SU-DHL-6 (cell line): ENCODE data around the gene PPIB.
"Not testable (repeated sequence)": the region's sequence is repeated elsewhere in the genome, so short reads cannot be mapped to it uniquely, and the experiment has no call there.

Experiments
- CTCF ChIP-seq: fragments of 200-600 bp; sonication (generic); IDR thresholded peaks from one replicate; pipeline ENCODE4 v1.5.1; 2017; ENCODE audit warnings: antibody characterized with exemption, mild to moderate bottlenecking, low read length, moderate library complexity; ENCODE audit not compliant: insufficient read depth, poor library complexity, severe bottlenecking
- EZH2phosphoT487 ChIP-seq: fragments of 200-600 bp; sonication (generic), shearing (Covaris generic); conservative IDR thresholded peaks from 2 replicates; pipeline ENCODE4 v1.6.1; 2018; ENCODE audit warnings: mild to moderate bottlenecking, antibody characterized with exemption, low read length, moderate library complexity, mixed read lengths

- not testable (repeated sequence) for TF ChIP-seq CTCF, EZH2phosphoT487
Measured at GRCh38 chr15:64110108-64110701, 52.6 kb downstream of the PPIB start.
